GM23338 (cell line): ENCODE data around the gene SYT17. TPM values are rescaled to one million over a fixed set of nuclear protein-coding genes. Genes with fewer than 3 reads are reported as not detected.

Source experiments
- ATAC-seq: fragments of 200-7000 bp; cut with Tn5 transposase; 3 replicates; pipeline ENCODE4 v1.9.1; 2020
- DNase-seq: peaks from one replicate; pipeline ENCODE4 v3.0.0-alpha.2; 2015; ENCODE audit warnings: low spot score
- H2AFZ ChIP-seq: fragments of 200-600 bp; sonication (generic); 2 replicates; pipeline ENCODE4 v1.8.0; 2016; ENCODE audit warnings: antibody characterized with exemption, mild to moderate bottlenecking, moderate library complexity
- H3F3A ChIP-seq: fragments of 200-600 bp; sonication (generic); replicated peaks from 2 replicates; pipeline ENCODE4 v1.8.0; 2017; ENCODE audit warnings: antibody characterized with exemption, mixed run types, low read depth
- H3K27ac ChIP-seq: fragments of 200-600 bp; sonication (generic); 2 replicates; pipeline ENCODE4 v1.6.1; 2016; ENCODE audit warnings: low read depth
- H3K27me3 ChIP-seq: fragments of 200-600 bp; sonication (generic); 2 replicates; pipeline ENCODE4 v1.8.0; 2016; ENCODE audit warnings: mild to moderate bottlenecking, mixed run types, moderate library complexity; ENCODE audit not compliant: insufficient read depth
- H3K36me3 ChIP-seq: fragments of 200-600 bp; sonication (generic); 2 replicates; pipeline ENCODE4 v1.8.0; 2016; ENCODE audit warnings: mild to moderate bottlenecking; ENCODE audit not compliant: insufficient read depth
- H3K4me1 ChIP-seq: fragments of 200-600 bp; sonication (generic); 2 replicates; pipeline ENCODE4 v1.8.0; 2016; ENCODE audit warnings: mild to moderate bottlenecking, moderate library complexity; ENCODE audit not compliant: insufficient read depth
- H3K4me2 ChIP-seq: fragments of 200-600 bp; sonication (generic); 2 replicates; pipeline ENCODE4 v1.7.1; 2017; ENCODE audit warnings: mixed run types
- H3K4me3 ChIP-seq: fragments of 200-600 bp; sonication (generic); 2 replicates; pipeline ENCODE4 v1.6.1; 2016; ENCODE audit warnings: mixed run types
- H3K79me2 ChIP-seq: fragments of 200-600 bp; sonication (generic); replicated peaks from 2 replicates; pipeline ENCODE4 v1.8.0; 2017; ENCODE audit warnings: mild to moderate bottlenecking; ENCODE audit not compliant: insufficient read depth
- H3K9me2 ChIP-seq: fragments of 200-600 bp; sonication (generic); 2 replicates; pipeline ENCODE4 v1.8.0; 2017; ENCODE audit not compliant: insufficient read depth
- H4K20me1 ChIP-seq: fragments of 200-600 bp; sonication (generic); replicated peaks from 2 replicates; pipeline ENCODE4 v1.8.0; 2017; ENCODE audit warnings: mild to moderate bottlenecking; ENCODE audit not compliant: insufficient read depth
- H3K27ac Mint-ChIP-seq: 2 replicates; pipeline ENCODE4 v1.8.0; 2020; ENCODE audit warnings: inconsistent platforms, mild to moderate bottlenecking, moderate library complexity, mixed read lengths
- H3K27me3 Mint-ChIP-seq: 3 replicates; pipeline ENCODE4 v1.8.0; 2022; ENCODE audit warnings: low read depth, mild to moderate bottlenecking, moderate library complexity, mixed read lengths, inconsistent platforms; ENCODE audit not compliant: insufficient read depth, poor library complexity
- H3K36me3 Mint-ChIP-seq: 3 replicates; pipeline ENCODE4 v1.8.0; 2021; ENCODE audit warnings: low read depth, mild to moderate bottlenecking, inconsistent platforms, moderate library complexity, mixed read lengths
- H3K4me1 Mint-ChIP-seq: 3 replicates; pipeline ENCODE4 v1.8.0; 2020; ENCODE audit warnings: mild to moderate bottlenecking, inconsistent platforms, mixed read lengths
- H3K4me3 Mint-ChIP-seq: 3 replicates; pipeline ENCODE4 v1.8.0; 2021; ENCODE audit warnings: moderate library complexity, mild to moderate bottlenecking, inconsistent platforms, mixed read lengths
- H3K9me3 Mint-ChIP-seq: 3 replicates; pipeline ENCODE4 v1.8.0; 2020; ENCODE audit warnings: moderate library complexity, mild to moderate bottlenecking, inconsistent platforms, mixed read lengths
- CREB1 ChIP-seq: fragments of 250-450 bp; sonication (Bioruptor Pico); IDR thresholded peaks from 2 replicates; pipeline ENCODE4 v1.5.0; 2020; ENCODE audit warnings: low read depth, mild to moderate bottlenecking, moderate library complexity
- CTCF ChIP-seq, 2 experiments: fragments of 200-600 bp in 1 of 2; sonication (generic) in 1 of 2; conservative IDR thresholded peaks; 2 replicates each; pipeline versions ENCODE4 v1.5.1 to v1.6.1; 2016 to 2017; ENCODE audit warnings: antibody characterized with exemption in 2 of 2, low read depth in 2 of 2, mild to moderate bottlenecking in 2 of 2, moderate library complexity in 1 of 2
- ETS1 ChIP-seq: IDR thresholded peaks from 2 replicates; pipeline ENCODE4 v1.6.1; 2016; ENCODE audit warnings: antibody characterized with exemption
- EZH2 ChIP-seq: fragments of 200-600 bp; sonication (generic); IDR thresholded peaks from one replicate; pipeline ENCODE4 v1.8.0; 2017; ENCODE audit warnings: antibody characterized with exemption, mild to moderate bottlenecking, low read depth; ENCODE audit not compliant: unreplicated experiment
- EZH2phosphoT487 ChIP-seq: fragments of 200-600 bp; sonication (generic); IDR thresholded peaks from one replicate; pipeline ENCODE4 v1.8.1; 2018; ENCODE audit warnings: antibody characterized with exemption; ENCODE audit not compliant: unreplicated experiment
- JUNB ChIP-seq: IDR thresholded peaks from one replicate; pipeline ENCODE4 v1.6.1; 2016; ENCODE audit warnings: antibody characterized with exemption; ENCODE audit not compliant: unreplicated experiment
- NANOG ChIP-seq: IDR thresholded peaks from 2 replicates; pipeline ENCODE4 v1.6.1; 2016; ENCODE audit warnings: antibody characterized with exemption, borderline replicate concordance
- POLR2AphosphoS5 ChIP-seq: IDR thresholded peaks from 2 replicates; pipeline ENCODE4 v1.6.1; 2016; ENCODE audit warnings: antibody characterized with exemption, low read depth
- STAT1 ChIP-seq: IDR thresholded peaks from one replicate; pipeline ENCODE4 v1.6.1; 2016; ENCODE audit warnings: antibody characterized with exemption; ENCODE audit not compliant: unreplicated experiment
- ZNF114 ChIP-seq: fragments of 250-450 bp; sonication (Bioruptor Pico); IDR thresholded peaks from 2 replicates; pipeline ENCODE4 v1.5.0; 2020; ENCODE audit warnings: mild to moderate bottlenecking, moderate library complexity
- ZNF331 ChIP-seq: fragments of 250-450 bp; sonication (Bioruptor Pico); IDR thresholded peaks from 2 replicates; pipeline ENCODE4 v1.5.0; 2020; ENCODE audit warnings: low read depth, mild to moderate bottlenecking, moderate library complexity
- ZNF462 ChIP-seq: fragments of 250-450 bp; sonication (Bioruptor Pico); IDR thresholded peaks from 2 replicates; pipeline ENCODE4 v1.5.0; 2020; ENCODE audit warnings: mild to moderate bottlenecking, moderate library complexity
- polyA plus RNA-seq: library from polyadenylated mRNA; unstranded; fragments of >200 nt; fragmentation: Nextera tagmentation; extraction: Ambion mirVana; gene quantifications from 2 replicates; pipeline ENCODE4 v1.2.1, GENCODE V29; 2016
- total RNA-seq: library from RNA; depleted of rRNA; stranded (reverse); fragments of >200 nt; shearing (Covaris generic); gene quantifications from 2 replicates; pipeline ENCODE4 v1.2.3, GENCODE V29; 2014
- TF ChIP-seq, protein P1 (sequence below): IDR thresholded peaks from one replicate; pipeline ENCODE4 v1.6.1; 2018; ENCODE audit warnings: antibody characterized with exemption; ENCODE audit not compliant: unreplicated experiment

Gene SYT17
- total and polyA plus RNA-seq, 2 experiments from 2014 or later: 5.3 to 9.5 TPM

GRCh38 chr16:19152042-19152441 is 16.0 kb upstream of the SYT17 start:
- Histone ChIP-seq H4K20me1 (no peaks in the 10 kb centered on the region), H3K79me2 (no peaks in the 10 kb centered on the region), H3K4me2 (no peak overlapping the region), H3K27ac (no peak overlapping the region), H3K27me3 (no peaks in the 10 kb centered on the region), H3F3A (no peaks in the 10 kb centered on the region), H3K4me1 (no peaks in the 10 kb centered on the region), H3K36me3 (no peaks in the 10 kb centered on the region), H2AFZ (no peak overlapping the region), H3K4me3 (no peak overlapping the region), H3K9me2 (peaks cover 13% of the 10 kb centered on the region)
- H3K36me3 Mint-ChIP-seq: no peaks in the 10 kb centered on the region; the same call in 2 of the 3 replicates
- no peaks in the 10 kb centered on the region; the same call in 2 of the 3 replicates for H3K4me1 Mint-ChIP-seq
- peaks cover 9% of the 10 kb centered on the region for H3K27me3 Mint-ChIP-seq
- ATAC-seq (no peak), DNase-seq (no peak)
- H3K4me3 Mint-ChIP-seq: no peak overlapping the region
- H3K9me3 Mint-ChIP-seq: peaks cover 7% of the 10 kb centered on the region; the same call in 2 of the 3 replicates
- TF ChIP-seq EZH2phosphoT487 (no peak), ETS1 (no peak), ZNF331 (CRISPR knock-in tag) (no peak), CREB1 (CRISPR knock-in tag) (no peak), JUNB (no peak), POLR2AphosphoS5 (no peak), EZH2 (no peak), ZNF114 (no peak), CTCF (conservative IDR thresholded peaks at IDR 0.05; ENCODE audit: low read depth in 2 of 2) (no peak), NANOG (no peak), ZNF462 (CRISPR knock-in tag) (no peak), STAT1 (no peak)
- TF ChIP-seq, protein P1, sequence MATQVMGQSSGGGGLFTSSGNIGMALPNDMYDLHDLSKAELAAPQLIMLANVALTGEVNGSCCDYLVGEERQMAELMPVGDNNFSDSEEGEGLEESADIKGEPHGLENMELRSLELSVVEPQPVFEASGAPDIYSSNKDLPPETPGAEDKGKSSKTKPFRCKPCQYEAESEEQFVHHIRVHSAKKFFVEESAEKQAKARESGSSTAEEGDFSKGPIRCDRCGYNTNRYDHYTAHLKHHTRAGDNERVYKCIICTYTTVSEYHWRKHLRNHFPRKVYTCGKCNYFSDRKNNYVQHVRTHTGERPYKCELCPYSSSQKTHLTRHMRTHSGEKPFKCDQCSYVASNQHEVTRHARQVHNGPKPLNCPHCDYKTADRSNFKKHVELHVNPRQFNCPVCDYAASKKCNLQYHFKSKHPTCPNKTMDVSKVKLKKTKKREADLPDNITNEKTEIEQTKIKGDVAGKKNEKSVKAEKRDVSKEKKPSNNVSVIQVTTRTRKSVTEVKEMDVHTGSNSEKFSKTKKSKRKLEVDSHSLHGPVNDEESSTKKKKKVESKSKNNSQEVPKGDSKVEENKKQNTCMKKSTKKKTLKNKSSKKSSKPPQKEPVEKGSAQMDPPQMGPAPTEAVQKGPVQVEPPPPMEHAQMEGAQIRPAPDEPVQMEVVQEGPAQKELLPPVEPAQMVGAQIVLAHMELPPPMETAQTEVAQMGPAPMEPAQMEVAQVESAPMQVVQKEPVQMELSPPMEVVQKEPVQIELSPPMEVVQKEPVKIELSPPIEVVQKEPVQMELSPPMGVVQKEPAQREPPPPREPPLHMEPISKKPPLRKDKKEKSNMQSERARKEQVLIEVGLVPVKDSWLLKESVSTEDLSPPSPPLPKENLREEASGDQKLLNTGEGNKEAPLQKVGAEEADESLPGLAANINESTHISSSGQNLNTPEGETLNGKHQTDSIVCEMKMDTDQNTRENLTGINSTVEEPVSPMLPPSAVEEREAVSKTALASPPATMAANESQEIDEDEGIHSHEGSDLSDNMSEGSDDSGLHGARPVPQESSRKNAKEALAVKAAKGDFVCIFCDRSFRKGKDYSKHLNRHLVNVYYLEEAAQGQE: no peak
- H3K27ac Mint-ChIP-seq: no peak overlapping the region
